ENCODE results near the gene NOP53.

The NOP53 gene

GRCh38 chr19:47805313-47805712 is 60.0 kb downstream of the NOP53 start:
- no peak for DNase-seq (ENCODE audit: low spot score)

GRCh38 chr19:47806435-47806834 is 61.1 kb downstream of the NOP53 start:
- no peak for DNase-seq (ENCODE audit: low spot score)
